HG02610 (cell line): ENCODE results near the gene CTNNA2.

Experiments
- ATAC-seq: cut with Tn5 transposase; IDR thresholded peaks from one replicate; pipeline ENCODE4 v1.9.1; 2021; ENCODE audit warnings: mild to moderate bottlenecking, moderate library complexity; ENCODE audit not compliant: unreplicated experiment

CTNNA2 gene

GRCh38 chr2:80252294-80252986, 739.6 kb downstream of the CTNNA2 start:
- no peak for ATAC-seq

DNA sequence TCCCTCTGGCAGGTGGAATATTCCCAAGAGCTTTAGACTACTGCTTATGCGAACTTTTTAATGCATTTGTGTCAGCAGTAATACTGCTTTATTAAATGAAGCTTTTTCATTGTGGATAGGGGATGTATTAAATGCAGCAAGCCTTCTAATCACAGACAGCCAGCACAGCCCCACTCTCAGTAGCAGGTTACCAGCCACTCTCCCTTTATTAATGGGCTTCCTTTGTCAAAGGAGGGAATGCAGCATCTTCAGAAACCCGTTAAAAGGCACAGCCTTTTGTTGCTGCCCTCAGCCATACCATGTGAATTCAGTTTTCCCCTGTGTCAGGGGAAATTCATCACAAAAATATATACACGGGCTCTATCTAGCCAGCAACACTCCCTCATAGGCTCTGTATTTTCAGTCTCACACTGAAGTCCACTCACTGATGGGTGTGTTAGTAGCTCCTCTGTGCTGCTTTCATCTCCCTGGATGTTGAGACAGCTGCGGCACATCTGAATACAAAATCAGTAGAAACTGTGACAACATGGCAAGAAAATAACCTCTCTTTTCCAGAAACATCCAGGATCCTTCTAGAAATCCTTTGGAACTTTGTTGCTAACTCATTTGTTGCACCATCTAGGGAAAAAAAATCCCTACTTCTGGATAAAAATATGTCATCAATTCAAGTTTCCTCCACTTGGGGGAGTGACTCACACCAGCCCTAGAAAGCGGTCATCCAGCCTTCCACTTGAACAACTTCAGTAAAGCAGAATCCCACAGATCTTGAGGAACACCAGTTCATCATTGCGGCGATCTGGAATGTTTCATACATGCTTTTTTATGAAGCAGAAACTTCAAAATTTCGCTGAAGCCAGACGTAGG, 743.3 kb downstream of the CTNNA2 start:
- ATAC-seq, result no peak

DNA sequence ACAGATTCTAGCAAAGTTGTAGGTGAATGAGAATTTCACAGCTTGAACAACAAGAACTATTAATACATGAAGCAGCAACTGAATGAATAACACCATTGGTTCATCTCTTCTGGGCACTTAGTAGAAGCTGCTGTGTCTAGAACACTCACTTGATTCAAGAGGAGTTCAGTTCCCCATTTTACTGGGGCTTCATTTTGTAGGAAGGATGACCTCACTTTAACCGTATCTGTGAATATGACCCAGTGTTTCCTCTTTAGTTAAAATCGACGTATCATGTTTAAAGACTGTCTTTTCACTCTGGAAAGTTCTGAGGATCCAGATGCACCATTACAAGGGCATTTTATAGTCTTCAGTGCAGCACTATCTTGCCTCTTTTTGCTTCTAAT, 743.9 kb downstream of the CTNNA2 start:
- ATAC-seq, result no peak

DNA sequence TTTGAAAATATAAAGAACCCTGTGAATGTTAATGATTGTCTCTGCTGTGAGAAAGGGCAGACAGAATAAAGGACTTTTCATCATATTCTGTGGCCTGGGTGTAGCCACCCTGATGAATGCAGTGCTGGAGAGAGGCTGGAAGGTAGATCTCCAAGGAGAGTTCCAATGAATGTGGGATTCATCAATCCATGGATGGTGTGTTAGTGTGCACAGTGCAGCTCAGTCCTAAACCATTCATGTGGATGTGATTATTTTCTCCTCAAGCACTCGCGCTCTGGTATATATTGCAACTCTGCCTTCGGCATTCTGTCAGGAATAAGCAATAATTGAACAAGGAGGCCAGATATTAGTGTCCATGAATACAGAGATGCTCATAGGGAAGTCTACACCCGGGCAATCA, 744.6 kb downstream of the CTNNA2 start:
- ATAC-seq, result no peak

DNA sequence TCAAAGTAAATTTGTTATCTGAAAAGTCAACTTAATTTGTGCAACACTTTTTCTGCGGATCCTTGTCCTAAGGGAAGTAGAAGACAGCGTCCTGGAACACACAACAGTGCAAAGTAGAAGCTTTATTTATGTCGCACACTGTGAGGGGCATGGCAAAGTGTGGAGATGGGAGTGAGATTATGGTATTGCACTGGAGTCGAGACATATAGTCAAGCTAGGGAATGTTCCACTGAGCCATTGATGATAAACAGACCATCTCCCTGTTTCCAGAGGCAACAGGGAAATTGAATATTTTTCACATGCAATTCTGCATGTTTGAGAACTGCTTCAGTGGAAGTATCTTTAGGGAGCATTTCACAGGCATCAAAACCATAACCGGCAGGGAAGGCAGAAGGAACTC, 745.5 kb downstream of the CTNNA2 start:
- ATAC-seq, result no peak

DNA sequence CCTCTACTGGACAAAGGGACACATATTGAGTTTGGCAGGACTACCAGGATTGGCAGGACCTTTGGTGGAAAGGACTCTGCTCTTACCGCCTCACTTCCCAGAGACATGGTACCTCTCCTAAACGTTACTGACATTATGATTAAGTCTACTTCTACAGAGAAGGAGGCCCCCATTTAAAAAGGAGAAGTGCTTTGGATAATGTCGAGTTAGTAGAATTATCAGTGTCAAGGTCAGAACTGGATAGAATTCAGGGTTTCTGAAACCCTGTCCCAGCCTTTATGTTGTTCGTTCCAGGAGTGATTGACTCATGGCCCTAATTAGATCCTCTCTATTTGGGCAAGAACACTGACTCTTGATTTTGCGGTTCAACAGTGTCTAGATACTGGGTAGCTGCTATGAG, 745.9 kb downstream of the CTNNA2 start:
- ATAC-seq, result no peak

- no peak for ATAC-seq
These were observed 746.4 kb downstream of the CTNNA2 start for GRCh38 chr2:80259292-80259691.

DNA sequence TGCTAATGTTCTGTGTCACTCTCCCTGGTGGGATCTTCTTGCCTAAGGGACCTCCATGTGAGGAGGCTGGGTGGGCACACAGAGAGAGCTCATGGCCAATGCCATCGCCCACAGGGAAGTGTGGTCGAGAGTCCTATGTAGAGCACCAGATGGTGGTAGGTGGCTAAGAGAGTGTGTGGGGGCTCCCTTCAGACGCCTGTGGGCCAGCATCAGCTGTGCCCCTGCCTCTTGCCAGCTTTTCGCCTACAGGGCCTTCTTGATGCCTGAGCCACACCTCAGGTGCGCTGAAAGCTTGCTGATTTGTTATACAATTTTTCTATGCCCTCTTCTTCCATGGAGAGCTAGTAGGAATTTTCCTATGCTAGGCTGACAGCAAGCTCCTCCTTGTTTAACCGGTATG, 753.4 kb downstream of the CTNNA2 start:
- no peak for ATAC-seq

DNA sequence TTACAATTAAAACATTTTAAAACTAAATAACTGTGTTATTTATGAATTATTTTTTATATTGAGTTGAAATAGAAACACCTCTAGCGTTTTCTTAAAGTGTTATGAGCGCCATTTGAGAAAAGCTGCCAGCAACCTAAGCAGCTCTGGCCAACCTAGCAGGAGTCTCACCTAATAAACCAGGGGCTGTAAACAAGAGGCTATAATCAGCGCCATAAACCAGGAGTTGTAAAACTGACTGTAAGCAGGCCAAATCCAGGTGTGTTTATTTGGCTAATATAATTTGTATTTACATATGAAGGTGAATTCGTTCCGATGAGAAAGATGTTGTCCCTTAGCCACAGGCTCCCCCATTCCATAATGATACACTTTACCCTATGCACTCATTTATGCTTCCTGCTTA, 757.0 kb downstream of the CTNNA2 start:
- no peak for ATAC-seq

DNA sequence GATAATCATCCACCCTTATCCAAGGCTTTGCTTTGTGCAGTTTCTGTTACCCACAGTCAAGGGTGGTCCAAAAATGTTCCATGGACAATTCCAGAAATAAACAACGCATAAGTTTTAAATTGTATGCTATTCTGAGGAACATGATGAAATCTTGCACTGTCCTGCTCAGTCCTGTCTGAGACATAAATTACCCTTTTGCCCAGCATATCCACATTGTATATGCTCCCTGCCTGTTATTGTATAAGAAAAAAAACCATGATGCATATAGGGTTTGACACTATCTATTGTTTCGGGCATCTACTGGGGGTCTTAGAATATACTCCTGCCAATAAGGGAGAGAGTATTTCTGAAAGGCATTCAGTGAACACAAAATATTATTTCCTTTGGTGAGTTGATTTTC, 767.7 kb downstream of the CTNNA2 start:
- ATAC-seq, result no peak

- no peak for ATAC-seq
These were observed 768.2 kb downstream of the CTNNA2 start for GRCh38 chr2:80281049-80281448.

DNA sequence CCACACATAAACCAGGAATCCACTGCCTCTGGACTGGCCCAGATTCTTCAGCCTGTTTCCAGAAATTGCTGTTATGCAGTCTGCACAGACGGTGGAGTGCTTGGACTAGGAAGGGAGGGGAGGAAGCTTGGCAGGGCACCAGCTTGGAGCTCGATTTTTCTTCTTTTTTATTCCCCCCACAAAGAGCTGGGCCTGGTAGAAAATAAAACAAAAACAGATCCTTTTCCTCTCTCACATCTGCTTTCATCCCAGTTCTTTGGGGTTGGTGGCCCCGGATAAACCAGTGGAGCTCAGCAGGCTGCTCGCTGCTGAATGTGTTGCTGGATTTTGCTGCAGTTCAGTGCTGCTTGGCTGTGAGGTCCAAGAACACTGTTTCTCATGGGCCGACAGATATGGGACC, 775.7 kb downstream of the CTNNA2 start:
- no peak for ATAC-seq

DNA sequence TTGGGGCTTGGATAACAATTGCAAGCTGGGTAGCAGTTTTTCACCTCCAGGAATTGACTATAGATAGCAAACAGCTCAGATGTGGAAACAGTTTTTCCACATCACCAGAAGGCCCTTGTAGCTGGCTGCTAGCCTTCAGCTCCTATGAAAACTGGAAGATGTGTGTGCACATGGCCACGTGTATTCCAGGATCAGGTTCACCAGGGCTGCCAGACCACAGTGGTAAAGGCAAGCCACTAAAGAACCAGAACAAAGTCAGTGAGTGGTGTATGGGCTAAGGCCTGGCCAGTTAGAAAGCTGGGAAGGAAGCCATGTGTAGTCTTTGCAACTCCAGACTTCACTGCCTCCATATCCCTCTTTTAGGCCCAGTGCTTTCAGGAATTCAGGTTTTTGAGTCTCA, 778.8 kb downstream of the CTNNA2 start:
- no peak for ATAC-seq

DNA sequence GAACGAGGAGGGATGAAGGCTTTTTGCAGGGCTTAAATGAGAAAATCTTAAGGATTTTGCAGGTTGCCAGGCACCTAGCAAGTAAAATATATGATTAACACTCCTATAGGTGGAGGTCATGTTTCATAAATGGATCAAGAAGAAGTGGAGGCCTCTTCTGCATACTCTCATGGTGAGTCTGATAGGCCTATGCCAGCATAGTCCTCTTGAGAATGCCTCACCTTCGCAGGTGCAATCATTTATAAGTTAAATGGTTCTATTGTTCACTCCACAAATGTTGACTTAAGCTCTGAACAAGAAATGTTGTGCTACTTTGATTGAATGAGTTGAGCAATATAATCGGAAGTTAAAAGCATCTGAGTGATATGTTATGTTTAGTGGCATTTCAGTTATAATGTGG, 779.6 kb downstream of the CTNNA2 start:
- no peak for ATAC-seq

DNA sequence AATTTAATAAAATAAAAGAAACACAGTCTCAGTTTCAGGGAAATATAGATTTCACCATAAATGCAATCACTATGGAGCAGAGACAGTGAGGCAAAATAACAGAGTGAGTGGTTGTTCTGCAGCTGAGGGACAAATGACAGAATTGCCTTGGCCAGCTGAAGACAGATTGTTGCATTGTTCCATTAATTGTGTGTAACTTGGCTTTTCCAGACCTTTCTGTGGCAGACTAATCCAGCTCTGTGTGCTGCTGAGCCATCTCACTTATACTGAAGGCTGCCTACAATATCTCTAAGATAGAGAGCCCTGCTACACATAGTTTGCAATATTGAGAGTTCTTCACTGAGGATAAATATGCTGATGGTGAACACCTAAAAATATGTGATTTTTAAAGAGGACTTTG, 780.2 kb downstream of the CTNNA2 start:
- no peak for ATAC-seq

- ATAC-seq, result no peak
These were observed 786.1 kb downstream of the CTNNA2 start for GRCh38 chr2:80298954-80299353.

DNA sequence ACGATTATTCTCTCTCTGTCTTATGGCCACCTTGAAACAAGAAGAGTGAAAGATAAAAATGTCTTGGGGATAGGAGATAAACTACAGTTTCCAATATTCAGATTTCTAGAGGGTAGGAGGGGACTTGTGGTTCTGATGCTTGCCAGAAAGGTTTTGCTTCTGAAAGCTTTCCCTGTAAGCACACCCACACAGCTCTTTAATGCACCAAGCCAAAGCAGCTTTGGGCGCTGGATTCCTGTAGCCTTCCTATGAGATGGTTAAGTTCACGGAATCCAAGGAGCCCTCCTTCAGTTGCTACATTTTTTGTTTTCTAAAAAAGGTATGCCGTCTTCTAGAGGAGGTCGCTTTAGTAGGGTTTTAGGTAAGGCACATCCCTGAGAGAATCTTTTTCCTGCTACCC, 786.8 kb downstream of the CTNNA2 start:
- no peak for ATAC-seq

DNA sequence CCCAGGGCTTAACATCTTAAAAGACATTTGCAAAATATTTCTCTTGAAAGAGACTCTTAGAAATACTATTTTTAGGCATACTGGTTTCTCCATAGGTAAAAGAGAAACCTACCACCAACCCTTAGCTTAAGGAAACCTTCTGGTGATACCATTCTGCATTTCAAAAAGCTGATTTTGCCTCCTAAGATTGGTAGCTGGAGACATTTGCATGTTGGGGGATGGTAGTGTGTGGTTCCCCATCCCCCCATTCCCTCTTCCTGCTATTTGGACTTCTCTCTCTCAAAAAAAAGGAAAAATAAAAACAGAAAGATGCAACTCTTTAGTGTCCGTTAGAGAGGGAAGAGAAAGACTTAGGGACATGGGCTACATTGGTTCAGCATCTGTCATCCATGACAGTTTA, 787.5 kb downstream of the CTNNA2 start:
- no peak for ATAC-seq

DNA sequence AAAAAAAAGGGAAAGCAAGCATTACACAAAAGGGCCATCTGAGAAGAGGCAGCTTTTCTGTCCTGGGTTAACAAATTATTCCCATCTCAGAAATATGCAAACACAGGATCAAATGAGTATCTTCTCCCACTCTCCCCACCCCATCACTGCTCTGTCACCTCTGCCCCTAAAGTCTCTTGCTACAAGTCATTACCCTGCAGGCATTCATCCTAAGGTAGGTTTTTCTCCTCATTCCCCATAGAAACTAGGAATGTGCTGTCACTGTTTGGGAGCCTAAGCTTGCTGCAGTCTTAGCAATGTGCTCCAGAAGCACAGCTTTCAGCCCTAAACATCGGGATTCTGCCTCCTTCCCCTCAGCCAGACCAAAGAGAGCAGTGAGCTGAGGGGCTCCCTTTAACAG, 788.1 kb downstream of the CTNNA2 start:
- ATAC-seq, result no peak

DNA sequence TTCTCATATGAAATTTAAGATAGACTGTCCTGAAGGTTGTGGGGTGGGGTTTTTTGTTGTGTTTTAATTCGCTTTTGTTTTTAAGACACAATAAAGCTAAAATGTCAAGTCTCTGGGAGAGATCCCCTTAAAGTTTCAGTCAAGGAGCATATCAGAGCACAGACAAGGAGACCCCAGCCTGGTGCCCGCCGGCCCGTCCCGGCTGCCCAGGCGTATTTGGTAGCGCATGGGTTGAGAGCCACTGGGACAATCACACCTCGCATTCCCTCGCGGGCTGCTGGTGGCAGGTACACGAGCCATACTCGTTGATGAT, 789.1 kb downstream of the CTNNA2 start:
- no peak for ATAC-seq

GRCh38 chr2:80302314-80303005, 789.6 kb downstream of the CTNNA2 start:
- no peak for ATAC-seq
